GM20000 (cell line): ENCODE measurements around the gene DCLK2.

Experiments
- DNase-seq: peaks from one replicate; pipeline ENCODE4 v3.0.0; 2012; ENCODE audit warnings: low spot score
- TF ChIP-seq, protein P1 (sequence below): IDR thresholded peaks from 2 replicates; pipeline ENCODE4 v1.5.1; 2012; ENCODE audit warnings: mild to moderate bottlenecking, control low read depth; ENCODE audit errors: extremely low read depth, missing control alignments

Gene DCLK2

DNA sequence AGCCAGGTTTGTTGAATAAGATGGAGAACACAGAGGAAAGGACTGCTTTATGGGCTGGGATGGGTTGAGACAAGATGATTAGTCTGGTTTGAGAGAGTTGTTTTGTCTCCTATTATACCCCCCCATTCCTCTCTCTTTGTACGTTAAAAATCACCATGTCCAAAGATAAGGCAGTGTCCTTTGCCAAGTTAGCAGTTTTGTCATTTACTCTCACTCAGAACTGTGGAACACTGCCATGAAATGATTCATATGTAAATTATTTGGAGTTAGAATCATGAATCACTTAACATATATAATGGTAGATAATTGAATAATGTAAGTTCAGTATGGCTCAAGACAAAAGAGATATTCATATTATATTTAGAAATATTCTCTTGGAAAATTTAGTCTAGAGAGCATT, 151.3 kb downstream of the DCLK2 start:
- TF ChIP-seq, protein P1, sequence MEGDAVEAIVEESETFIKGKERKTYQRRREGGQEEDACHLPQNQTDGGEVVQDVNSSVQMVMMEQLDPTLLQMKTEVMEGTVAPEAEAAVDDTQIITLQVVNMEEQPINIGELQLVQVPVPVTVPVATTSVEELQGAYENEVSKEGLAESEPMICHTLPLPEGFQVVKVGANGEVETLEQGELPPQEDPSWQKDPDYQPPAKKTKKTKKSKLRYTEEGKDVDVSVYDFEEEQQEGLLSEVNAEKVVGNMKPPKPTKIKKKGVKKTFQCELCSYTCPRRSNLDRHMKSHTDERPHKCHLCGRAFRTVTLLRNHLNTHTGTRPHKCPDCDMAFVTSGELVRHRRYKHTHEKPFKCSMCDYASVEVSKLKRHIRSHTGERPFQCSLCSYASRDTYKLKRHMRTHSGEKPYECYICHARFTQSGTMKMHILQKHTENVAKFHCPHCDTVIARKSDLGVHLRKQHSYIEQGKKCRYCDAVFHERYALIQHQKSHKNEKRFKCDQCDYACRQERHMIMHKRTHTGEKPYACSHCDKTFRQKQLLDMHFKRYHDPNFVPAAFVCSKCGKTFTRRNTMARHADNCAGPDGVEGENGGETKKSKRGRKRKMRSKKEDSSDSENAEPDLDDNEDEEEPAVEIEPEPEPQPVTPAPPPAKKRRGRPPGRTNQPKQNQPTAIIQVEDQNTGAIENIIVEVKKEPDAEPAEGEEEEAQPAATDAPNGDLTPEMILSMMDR, result no peak
- no peak for DNase-seq

- TF ChIP-seq, protein P1, result no peak
- DNase-seq, result no peak
These were observed 152.3 kb downstream of the DCLK2 start for GRCh38 chr4:150230561-150230960.

DNA sequence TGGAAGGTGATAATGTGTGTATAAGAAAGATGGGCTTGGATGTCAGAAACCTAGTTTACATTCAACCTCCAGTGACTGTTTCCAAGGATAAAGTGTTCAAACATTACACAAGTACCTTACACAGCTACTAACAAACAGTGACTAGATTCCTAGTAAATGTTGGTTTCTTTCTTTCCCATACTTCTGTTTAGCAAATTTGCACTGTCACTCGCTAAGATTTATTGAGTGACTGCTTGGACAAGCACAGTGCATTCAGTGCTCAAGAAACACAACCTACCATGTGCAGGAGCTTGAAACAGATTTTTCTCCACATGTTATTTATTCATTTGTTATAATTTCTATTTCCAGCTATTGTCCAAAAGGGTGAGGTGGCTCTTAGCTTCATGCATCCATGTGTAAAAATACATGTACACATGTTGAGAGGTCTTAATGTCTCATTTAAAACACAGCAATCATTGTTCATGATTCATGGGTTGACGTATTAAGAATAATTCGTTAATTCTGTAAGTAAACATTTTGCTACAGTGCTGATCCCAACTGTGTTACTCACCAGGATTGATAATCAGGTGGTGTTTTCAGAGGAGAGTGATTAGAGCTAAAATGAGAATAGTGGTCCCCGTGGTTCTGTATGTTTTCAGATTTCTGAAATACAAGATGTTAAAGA, 153.0 kb downstream of the DCLK2 start:
- no peak for DNase-seq
- TF ChIP-seq, protein P1, result no peak

DNA sequence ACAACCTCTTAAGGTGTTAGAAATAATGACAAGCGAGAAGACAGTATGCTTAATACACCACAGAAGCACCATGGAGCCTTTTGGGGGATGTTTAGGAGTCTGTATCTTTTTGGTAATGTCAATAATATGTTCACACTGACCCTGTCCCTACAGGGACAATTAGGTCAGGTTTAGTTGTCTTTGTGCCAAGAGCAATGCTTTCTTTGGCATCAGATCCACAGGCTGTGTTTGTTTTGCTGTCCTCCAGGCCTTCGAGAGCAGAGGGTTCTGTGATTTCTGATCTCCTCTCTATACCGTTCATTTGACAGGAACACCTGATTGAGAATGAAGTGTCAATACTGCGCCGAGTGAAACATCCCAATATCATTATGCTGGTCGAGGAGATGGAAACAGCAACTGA, 153.8 kb downstream of the DCLK2 start:
- TF ChIP-seq, protein P1, result no peak
- DNase-seq, result no peak

GRCh38 chr4:150234246-150234645, 156.0 kb downstream of the DCLK2 start:
- TF ChIP-seq, protein P1, result no peak
- no peak for DNase-seq

DNA sequence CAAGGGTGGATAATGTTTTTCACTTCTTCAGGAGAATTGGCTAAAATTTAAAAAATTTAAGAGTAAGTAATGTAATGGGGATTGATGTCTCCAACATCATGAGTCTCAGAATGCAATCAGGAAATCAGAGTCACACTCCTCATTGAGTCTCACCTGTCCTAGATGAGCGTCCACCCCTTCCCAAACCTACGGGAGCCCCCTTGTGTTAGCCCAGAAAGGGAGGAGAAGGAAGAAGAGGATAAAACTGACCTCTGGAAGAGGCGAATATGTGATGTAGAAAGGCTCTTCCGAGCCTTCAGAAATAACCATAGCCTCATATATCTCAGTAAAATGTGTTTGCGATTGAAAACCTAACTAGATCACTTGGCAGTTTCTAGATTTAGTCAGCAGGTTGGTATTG, 157.1 kb downstream of the DCLK2 start:
- DNase-seq, result no peak
- TF ChIP-seq, protein P1, result no peak

DNA sequence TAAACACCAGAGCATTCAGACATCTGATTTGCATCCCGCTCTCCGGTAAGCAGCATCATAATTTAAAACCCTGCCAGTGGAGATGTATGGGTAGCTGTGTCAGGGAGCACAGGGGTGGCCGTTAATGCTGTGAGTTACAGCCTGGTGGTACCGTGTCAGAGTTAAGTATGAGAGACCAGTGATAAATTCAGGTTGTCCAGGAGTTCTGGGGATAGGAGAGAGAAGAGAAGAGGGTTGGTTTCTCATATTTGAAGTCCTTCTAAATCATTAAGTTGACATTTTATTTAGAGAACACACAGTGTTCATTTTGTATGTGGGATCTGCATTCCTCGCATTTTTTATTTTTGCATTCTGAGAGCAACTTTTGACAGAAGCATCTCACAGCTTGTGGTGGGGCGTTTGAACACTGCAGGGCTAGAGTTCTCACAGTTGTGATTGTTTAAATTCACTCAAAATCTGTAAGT, 157.6 kb downstream of the DCLK2 start:
- no peak for DNase-seq
- TF ChIP-seq, protein P1, result no peak
